Ascending aorta (tissue), 2 donors: Measurements from ENCODE around the gene GTF2IRD2. TPM values are rescaled to one million over a fixed set of nuclear protein-coding genes. Genes with fewer than 3 reads are reported as not detected.
"Not testable (repeated sequence)": the region's sequence is repeated elsewhere in the genome, so short reads cannot be mapped to it uniquely, and the experiment has no call there.

ENCODE experiments used
- DNase-seq, 2 donors: peaks; one replicate each; pipeline ENCODE4 v3.0.0-alpha.2; 2019; ENCODE audit warnings: low spot score in 2 of 2
- H3K27ac ChIP-seq, 2 donors: fragments of 200-600 bp; sonication (generic); one replicate each; pipeline ENCODE4 v1.5.1; 2016 to 2017; ENCODE audit warnings: mild to moderate bottlenecking in 1 of 2
- H3K27me3 ChIP-seq: fragments of 200-600 bp; sonication (generic); one replicate; pipeline ENCODE4 v1.5.1; 2017
- H3K36me3 ChIP-seq, 2 donors: fragments of 200-600 bp; sonication (generic); one replicate each; pipeline ENCODE4 v1.5.1; 2016
- H3K4me1 ChIP-seq, 2 donors: fragments of 200-600 bp; sonication (generic); one replicate each; pipeline ENCODE4 v1.5.1; 2016 to 2017; ENCODE audit warnings: mild to moderate bottlenecking in 1 of 2
- H3K4me3 ChIP-seq, 2 donors: fragments of 200-600 bp; sonication (generic); one replicate each; pipeline ENCODE4 v1.5.1; 2016 to 2017; ENCODE audit warnings: mild to moderate bottlenecking in 1 of 2
- H3K9me3 ChIP-seq, 2 donors: fragments of 200-600 bp; sonication (generic); one replicate each; pipeline ENCODE4 v1.5.1; 2016
- intact Hi-C: fragments of 100-400 bp; cut with DNase I; formaldehyde crosslinking; loops from one replicate; pipeline ENCODE4 v1.15.1; 2023
- total RNA-seq: library from RNA; depleted of rRNA; stranded (reverse); fragments of >200 nt; gene quantifications from one replicate; pipeline ENCODE4 v1.1.0, GENCODE V29; 2016

Gene GTF2IRD2
- total RNA-seq, 1 donor from 2014 or later, result 0.32 TPM

DNA sequence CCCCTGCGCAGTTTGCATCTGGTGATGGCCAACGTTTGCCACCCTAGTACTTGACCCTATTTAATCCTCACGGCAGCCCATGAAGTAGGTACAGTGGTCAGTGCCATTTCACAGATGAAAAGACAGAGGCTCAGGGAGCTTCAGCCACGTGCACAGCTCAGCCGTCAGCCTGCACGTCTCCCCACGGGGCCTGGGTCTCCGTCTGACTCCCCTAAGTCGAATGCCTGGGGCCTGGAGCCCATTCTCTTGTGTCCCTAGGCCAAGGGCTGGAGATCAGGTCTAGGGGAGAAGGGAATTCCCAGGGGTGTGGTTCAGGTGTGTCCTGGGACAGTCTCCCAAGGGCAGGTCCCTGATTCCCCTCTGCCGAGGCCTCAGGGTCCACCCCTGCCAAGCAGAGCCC is 84.4 kb downstream of the GTF2IRD2 start:
- H3K27ac ChIP-seq, H3K4me3 ChIP-seq, H3K9me3 ChIP-seq, H3K4me1 ChIP-seq, H3K27me3 ChIP-seq, intact Hi-C loops, H3K36me3 ChIP-seq: not testable (repeated sequence)
- peak in 1 of 2 donors; percentile 18 for DNase-seq

DNA sequence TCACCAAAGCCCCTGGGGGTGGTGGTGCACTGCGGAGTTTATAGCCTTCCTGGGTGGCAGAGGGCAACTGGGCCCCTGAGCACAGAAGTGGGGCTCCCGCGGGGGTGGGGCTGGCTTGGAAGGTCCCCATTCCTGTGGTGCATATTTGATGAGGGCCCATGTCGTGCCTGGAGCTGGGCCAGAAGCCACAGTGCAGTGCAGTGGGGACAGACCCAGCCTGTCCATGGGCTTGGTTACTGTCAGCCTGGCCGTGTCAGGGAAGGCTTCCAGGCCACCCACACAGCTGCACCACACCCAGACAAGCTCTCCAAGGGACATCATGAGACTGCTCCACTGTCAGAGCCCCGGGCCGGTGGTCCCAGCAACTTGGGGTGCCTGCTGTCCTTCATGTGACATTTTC is 84.9 kb downstream of the GTF2IRD2 start:
- H3K27me3 ChIP-seq, H3K4me3 ChIP-seq, H3K36me3 ChIP-seq, DNase-seq, H3K9me3 ChIP-seq, intact Hi-C loops, H3K4me1 ChIP-seq, H3K27ac ChIP-seq: not testable (repeated sequence)

DNA sequence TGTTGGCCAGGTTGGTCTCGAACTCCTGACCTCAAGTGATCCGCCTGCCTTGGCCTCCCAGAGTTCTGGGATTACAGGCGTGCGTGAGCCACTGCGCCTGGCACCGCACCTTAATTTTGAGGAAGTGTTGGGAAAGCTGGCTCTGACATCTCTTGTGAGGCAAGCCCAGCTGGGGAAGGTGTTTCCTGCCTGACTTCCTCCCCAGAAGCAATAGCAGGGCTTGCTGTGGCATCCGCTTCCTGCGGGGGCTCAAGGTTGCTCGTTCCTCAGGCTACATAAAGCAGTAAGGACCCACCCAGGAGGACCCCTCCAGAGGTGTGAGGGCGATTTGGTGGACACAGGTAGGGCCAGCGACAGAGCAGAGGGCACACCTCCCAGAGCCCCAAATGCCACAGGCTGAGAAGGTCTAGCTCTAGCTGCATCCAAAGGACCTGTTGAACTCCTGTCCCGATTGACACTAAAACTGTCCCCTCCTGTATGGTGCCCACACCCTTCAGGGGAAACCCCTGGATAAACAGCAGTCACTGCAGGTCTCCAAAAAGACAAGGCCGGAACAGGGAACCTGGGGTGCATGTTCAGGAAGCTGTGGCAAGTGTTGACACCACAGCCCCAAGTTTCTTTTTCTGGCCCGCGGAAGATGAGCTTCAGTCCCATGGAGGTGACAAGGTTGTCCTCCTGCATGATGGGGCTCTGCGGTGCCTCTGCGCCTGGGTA is 86.0 kb downstream of the GTF2IRD2 start:
- H3K36me3 ChIP-seq, H3K27me3 ChIP-seq, H3K4me1 ChIP-seq, DNase-seq, H3K9me3 ChIP-seq, intact Hi-C loops, H3K4me3 ChIP-seq, H3K27ac ChIP-seq: not testable (repeated sequence)

DNA sequence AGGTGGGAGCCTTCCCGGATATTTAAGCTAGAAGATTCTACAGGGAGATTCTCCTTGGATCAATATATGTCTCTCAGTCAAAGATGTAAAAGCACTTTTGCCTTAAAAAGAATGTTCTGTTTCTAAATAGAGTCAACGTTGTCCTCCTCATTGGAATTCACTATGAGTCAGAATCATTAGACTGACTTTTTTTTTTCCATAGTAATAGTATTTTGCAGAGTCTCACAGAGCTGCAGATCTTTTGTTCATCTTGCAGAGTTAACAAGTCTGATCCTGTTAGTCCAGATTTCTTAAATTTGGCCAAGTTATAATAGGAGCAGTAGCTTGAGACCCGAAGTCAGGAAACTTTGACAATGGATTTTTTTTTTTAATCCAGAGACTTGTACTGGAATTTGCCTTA is 92.4 kb downstream of the GTF2IRD2 start:
- H3K27me3 ChIP-seq, intact Hi-C loops, H3K4me1 ChIP-seq, H3K36me3 ChIP-seq, H3K27ac ChIP-seq, H3K4me3 ChIP-seq, H3K9me3 ChIP-seq, DNase-seq: not testable (repeated sequence)

DNA sequence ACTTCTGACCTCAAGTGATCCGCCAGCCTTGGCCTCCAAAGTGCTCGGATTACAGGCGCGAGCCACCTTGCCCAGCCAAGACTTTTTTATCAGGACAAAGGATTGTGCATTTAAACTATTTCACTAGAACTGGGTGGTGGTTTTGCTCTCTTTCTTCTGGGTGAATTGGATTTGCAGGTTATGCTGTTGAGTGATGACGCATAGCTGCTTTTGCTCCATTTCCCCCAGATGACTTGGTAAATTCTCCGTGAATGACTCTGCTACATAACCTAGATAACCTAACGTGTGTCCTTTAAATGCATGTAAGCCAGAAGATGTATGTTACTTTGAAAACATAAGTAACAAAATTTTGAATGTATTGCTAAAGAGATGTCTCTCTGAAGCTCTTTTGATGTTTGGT is 93.1 kb downstream of the GTF2IRD2 start:
- H3K4me1 ChIP-seq, DNase-seq, H3K27me3 ChIP-seq, H3K36me3 ChIP-seq, H3K9me3 ChIP-seq, intact Hi-C loops, H3K4me3 ChIP-seq, H3K27ac ChIP-seq: not testable (repeated sequence)

DNA sequence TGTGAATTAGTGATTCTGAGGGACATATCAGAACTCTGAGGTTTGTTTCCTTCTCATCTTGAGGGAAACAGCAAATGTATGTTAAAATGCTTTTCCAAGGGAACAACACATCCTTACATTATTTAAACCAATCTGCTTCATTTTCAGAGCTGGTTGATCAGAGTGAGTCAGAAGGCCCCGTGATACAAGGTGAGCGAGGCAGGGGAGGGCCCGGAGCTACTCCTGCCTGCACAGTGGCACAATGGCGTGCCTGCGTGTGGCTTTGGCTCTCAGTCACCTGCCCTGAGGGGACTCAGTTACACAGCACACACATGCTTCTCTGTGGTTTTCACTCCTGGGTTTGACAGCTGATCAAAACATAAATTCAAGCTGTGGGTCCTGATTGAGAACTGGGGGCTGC is 94.7 kb downstream of the GTF2IRD2 start:
- H3K4me3 ChIP-seq, DNase-seq, H3K36me3 ChIP-seq, H3K4me1 ChIP-seq, H3K27me3 ChIP-seq, H3K27ac ChIP-seq, intact Hi-C loops, H3K9me3 ChIP-seq: not testable (repeated sequence)

DNA sequence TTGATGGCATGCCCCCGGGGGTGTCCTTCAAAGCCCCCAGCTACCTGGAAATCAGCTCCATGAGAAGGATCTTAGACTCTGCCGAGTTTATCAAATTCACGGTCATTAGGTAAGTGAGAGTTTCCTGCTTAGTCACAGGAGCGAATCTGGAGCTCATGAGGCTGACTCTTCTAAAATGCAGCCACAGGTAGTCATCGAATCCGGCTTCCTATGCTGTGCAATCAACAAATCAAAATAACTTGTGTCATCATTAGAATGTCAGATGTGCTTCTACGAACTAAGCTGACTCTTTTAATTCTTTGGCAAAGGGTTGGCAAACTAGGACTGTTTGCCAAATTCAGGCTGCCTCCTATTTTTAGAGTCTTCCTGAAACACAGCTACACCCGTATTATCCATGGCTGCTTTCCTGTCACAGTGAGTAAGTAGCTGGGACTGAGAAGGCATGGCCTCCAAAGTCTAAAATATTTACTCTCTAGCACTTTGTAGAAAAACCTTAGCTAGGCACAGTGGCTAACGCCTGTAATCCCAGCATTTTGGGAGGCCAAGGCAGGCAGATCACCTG is 97.4 kb downstream of the GTF2IRD2 start:
- H3K4me1 ChIP-seq, intact Hi-C loops, H3K4me3 ChIP-seq, H3K27ac ChIP-seq, DNase-seq, H3K9me3 ChIP-seq, H3K36me3 ChIP-seq, H3K27me3 ChIP-seq: not testable (repeated sequence)

Other genes with a start within 250 kb of the GTF2IRD2 start
- 112 TPM for gene GTF2I, start 193.9 kb downstream of the GTF2IRD2 start, total RNA-seq
- 4.0 TPM for gene NCF1, start 77.6 kb downstream of the GTF2IRD2 start, total RNA-seq
- 4.9 TPM for gene CASTOR2, start 113.1 kb upstream of the GTF2IRD2 start, total RNA-seq
- gene RCC1L, start 222.2 kb upstream of the GTF2IRD2 start, total RNA-seq, result 25.2 TPM
- gene GTF2IRD2B, start 241.0 kb upstream of the GTF2IRD2 start, total RNA-seq, result 38.4 TPM